Stimulated activated CD4-positive, alpha-beta T cell treated with anti-CD3 and anti-CD28 coated beads, TNF-alpha, amount 100 ng/mL, for 24 hours (primary cell): Measurements from ENCODE around the gene ATF5.
"Not testable (repeated sequence)": the region's sequence is repeated elsewhere in the genome, so short reads cannot be mapped to it uniquely, and the experiment has no call there.

Experiments
- DNase-seq, 3 experiments: peaks; one replicate each; pipeline ENCODE4 v3.0.0-alpha.2; 2020; ENCODE audit warnings: low read depth in 3 of 3

Gene ATF5

DNA sequence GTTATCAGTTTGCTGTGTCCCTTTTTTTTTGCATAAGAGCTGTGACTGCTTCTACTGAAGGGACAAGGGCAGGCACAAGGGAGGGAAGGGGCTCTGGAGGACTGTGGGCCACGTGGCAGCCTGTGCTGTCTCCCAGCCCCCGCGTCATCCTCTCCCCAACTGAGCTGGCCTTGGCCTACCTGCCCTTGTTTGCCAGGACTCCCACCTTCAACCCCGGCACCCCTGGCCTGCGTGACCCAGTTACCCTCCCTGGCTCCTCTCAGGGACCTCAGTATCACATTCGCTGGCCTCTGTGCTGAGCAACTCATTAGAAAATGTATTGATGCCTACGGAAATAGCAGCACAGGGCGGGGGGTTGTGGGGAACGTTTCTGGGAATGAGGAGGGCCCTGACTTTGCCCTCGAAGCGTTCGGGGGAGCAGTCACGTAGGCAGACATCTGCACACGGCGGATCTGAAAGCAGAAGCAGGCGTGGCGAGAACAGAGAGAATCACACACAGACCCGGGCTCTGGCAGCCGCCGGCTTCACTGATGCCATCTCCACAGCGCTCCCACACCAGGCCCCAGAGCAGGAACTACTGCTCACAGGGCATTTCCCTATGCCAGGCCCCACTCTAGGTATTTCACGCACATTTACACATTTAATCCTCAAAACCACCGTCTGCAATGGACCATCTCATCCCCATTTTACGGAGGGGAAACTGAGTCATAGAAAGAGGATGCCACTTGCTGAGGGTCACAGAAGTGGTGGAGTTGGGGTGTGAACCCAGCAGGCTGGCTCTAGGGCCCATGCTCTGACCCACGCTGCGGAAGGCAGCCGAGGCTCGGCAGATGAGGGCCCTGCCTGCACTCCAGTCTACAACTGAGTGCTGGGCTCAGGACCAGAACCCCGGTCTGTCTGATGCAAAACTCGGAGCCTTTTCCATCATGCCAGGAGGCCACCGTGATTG, 5.7 kb upstream of the ATF5 start:
- DNase-seq = no peak

DNA sequence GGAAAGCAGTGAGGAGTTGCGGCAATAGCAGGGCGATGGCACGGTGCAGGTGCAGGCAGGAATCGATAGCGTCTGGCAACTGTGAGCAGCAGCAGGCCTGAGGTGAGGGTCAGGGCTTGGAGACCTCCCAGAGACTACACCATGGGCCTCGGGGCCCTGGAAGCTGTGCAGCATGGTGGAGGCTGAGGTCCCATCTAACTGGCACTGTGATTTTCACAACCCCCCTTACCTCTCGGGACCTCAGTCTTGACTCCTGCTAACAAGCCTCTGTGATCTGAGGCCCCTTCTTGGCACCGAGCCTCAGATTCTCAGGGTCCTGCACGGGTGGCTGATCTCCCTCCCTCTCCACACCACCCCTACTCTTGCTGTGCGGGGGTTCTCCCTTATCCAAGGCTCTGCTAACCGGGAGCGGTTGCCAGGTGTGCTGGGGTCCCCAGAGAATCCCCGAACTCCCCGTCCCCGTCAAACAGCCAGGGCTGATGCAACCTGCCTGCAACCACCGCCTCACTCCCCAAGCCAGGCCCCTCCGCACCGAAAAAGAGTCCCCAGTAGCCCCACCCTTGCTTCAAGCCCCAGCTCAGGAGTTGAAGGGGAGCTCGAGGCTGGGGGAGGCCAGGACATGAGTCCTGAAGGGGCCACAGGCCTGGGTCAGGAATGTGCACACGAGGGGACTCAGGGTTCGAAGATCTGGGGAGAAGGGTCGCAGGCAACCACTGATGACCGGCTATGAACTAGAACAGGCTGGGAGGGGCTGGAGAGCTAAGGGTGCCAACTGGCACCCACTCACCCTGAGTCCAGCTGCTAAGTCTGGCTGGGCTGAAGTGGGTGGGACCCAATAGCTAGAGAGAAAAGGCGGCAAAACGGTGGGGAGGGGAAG, 4.8 kb upstream of the ATF5 start:
- DNase-seq = no peak

DNA sequence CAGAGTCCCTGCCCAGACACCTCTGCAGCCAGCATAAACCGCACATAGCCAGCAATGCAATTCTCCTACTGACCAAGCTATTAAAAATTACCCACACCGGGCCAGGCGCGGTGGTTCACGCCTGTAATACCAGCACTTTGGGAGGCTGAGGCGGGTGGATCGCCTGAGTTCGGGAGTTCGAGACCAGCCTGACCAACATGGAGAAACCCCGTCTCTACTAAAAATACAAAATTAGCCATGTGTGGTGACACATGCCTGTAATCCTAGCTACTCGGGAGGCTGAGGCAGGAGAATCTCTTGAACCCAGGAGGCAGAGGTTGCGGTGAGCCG, 4.2 kb upstream of the ATF5 start:
- DNase-seq = not testable (repeated sequence)

DNA sequence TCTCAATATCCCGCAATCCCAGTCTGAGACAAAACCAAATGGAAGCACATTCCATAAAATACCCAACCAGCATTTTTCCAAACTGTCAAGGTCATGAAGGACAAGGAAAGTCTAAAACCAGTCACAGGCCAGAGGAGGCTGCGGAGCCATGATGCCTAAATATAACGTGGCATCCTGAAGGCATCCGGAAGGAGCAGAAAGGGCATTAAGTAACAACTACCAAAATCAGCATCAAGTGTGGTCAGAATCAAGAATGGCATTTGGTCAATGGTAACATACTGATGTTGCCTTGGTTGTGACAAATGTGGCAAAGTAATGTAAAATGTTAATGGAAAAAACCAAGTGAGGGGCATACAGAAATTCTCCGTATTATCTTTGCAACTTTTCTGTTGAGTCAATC, 3.5 kb upstream of the ATF5 start:
- no peak for DNase-seq

DNA sequence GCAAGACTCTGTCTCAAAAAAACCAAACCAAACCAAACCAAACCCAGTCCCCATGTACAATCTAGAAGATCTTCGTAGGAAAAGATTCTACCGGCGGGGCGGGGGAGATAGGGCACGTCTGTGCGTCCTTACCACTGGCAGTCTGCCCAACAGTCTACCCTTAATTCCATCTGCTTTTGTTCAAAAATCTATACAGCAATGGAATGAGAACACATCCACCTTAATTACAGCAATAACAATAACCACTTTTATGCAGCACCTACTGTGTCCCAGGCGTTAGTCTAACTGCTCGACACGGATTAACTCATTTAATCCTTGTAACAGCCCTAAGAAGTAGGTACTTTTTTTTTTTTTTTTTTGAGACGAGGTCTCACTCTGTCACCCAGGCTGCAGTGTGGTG, 2.5 kb upstream of the ATF5 start:
- no peak for DNase-seq

DNA sequence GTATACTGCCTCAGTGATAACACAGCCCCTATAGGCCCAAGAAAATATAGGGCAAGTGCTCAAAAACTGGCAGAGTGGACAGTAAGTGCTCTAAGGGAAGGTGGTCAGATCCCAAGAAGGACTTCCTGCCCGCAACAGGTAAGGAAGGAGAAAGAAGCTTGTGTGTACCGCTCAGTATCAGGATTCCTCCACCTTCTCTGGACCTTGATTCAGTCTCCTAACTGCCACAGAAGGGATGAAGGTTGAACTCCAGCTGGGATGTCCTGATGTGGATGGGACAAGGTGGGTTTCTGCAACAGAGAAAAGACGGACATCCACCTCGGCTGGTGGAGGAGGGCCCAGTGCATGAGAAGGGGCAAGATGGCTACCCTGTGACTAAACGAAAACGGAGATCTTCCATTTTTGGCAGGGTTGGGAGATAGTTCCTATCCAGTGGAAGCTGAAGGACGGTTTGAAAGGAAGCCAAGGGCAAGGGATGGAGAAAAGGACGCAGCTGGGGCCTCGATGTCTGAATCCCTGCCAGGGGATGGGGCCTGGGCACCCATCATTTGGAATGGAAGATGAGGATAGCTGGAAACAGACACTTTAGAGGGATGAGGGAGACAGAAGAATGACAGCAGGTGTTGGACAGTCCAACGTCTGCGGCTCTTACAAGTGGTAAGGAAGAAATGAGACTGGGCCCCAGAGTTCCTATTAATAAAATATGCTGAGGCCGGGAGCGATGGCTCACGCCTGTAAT, 1.3 kb upstream of the ATF5 start:
- no peak for DNase-seq

DNA sequence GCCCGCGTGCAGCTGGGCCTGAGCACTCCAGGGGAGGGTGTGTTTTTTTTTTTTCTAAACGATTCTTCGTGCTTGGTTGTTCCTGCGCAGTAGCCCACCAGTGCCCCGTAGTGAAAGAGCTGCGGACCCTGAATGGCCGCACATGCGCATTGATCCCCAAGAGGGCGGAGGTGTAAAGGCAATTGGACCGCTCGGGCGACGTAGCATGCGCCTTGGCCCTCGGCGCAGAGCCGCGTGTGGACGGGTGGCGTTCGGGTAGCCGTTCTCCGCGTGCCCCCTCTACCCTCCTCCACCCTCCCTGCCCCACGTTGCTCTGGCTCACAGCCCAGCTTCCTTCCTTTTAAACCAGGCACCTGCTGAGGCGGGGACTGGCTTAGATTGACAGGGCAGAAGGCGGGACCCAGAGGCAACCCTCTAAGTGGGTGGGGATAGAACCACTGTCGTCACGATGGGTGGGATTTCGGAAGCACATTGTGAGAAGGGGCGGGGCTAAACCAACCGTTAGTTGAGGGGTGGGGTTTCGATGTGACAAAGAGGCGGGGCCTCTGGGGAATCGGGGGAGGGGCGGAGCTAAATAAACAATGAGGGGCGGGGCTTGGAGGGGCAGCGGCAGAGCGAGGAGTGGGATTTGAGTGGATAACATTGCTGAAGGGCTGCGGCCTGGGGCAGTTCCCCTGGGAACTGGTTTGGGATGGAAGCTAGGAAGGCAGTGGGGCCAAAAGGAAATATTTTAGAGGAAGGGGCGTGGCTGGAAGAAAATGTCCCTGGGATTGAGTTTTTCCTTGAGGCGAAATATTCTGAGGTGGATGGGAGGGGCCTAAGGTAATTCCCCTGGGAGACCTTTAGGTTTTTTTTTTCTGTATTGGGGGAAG, 842 bp downstream of the ATF5 start:
- peak; percentile 82 to 90 (median 89) for DNase-seq

DNA sequence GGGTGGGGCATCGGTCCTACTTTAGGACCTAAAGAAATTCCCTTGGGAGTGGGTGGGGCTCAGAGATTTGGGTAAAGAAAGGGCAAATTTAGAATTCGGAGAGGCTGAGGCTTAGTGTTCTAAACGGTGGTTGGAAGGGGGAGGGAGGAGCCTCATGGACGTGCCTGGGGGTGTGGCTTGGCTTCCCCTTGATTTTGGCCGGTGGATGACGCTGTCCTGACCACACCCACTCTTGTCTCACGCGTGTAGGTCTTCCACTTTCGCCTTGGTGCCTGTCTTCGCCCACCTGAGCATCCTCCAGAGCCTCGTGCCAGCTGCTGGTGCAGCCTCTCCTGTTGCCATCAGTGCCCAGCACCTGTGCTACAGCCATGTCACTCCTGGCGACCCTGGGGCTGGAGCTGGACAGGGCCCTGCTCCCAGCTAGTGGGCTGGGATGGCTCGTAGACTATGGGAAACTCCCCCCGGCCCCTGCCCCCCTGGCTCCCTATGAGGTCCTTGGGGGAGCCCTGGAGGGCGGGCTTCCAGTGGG, 1.5 kb downstream of the ATF5 start:
- no peak for DNase-seq

DNA sequence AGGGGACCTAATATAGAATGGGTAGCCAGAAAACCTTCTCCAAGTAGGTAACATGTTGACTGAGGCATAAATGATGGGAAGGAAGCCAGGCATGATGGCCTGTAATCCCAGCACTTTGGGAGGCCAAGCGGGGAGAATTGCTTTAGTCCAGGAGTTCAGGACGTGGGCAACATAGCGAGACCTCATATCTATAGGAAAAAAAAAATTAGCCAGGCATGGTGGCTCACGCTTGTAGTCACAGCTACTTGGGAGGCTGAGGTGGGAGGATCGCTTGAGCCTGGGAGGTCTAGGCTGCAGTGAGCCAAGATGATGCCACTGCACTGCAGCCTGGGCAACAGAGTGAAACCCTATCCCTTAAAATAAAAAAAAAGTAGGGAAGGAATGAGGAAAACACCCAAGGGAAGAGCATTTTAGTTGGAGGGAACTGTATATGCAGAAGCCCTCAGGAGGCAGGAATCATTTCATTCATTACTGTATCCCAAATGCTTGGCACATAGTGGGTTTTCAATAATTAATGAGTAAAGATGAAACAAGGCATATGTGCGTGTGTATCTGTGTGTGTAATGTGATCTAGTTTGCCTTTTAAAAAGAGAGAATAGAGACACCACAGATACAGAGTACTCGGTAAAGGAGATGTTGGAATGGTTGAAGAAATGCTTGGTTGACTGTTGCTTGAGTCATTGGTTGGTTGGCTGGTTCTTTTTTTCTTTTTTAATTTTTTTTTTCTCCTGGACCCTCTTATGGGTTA, 2.5 kb downstream of the ATF5 start:
- no peak for DNase-seq

DNA sequence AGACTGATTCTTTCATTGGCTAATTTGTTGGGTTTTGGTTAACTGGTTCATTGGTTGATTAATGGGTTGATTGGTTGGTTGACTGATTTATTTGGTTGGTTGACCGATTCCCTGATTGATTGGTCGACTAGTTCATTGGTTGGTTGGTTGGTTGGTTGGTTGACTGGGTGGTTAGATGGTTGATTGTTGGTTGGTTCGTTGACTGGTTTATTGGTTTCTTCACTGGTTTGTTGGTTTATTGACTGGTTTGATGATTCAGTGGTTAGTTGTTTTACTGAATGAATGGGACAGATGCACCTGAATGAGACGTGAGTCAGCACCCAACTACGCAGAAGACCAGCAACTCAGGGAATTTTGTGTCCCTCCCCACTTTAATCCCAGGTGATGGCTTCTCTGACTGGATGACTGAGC, 3.0 kb downstream of the ATF5 start:
- DNase-seq = no peak

DNA sequence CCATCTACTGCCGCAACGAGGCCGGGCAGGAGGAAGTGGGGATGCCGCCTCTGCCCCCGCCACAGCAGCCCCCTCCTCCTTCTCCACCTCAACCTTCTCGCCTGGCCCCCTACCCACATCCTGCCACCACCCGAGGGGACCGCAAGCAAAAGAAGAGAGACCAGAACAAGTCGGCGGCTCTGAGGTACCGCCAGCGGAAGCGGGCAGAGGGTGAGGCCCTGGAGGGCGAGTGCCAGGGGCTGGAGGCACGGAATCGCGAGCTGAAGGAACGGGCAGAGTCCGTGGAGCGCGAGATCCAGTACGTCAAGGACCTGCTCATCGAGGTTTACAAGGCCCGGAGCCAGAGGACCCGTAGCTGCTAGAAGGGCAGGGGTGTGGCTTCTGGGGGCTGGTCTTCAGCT, 3.7 kb downstream of the ATF5 start:
- DNase-seq = peak in 1 of 3 experiments; percentile 35

DNA sequence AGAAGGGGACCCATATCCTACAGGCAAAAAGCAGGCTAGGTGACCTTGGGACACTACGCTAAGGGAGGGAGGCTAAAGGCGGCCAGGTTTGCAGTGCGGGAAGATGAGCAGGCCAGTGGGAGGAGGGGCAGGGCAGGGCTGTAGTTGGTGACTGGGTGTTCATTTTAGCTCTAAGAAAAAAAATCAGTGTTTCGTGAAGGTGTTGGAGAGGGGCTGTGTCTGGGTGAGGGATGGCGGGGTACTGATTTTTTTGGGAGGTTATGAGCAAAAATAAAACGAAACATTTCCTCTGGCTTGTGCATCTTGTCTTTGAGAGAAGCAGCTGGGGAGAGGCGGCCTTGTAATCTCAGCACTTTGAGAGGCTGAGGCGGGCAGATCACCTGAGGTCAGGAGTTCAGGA, 4.6 kb downstream of the ATF5 start:
- DNase-seq = no peak

DNA sequence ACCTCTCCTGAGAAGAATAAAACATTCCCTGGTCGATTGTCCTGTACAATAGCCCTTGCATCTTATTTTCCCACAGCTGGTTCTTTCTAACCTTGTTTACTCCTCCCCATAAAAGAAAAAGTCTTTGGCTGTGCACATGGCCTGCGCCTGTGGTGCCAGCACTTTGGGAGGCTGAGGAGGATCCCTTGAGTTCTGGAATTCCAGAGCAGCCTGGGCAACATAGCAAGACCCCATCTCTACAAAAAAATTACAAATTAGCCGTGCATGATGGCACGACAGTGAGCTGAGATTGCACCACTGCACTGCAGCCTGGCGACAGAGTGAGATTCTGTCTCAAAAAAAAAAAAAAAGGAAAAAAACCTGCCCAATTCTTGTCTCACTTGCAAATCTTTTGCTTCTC, 7.5 kb downstream of the ATF5 start:
- DNase-seq = no peak

DNA sequence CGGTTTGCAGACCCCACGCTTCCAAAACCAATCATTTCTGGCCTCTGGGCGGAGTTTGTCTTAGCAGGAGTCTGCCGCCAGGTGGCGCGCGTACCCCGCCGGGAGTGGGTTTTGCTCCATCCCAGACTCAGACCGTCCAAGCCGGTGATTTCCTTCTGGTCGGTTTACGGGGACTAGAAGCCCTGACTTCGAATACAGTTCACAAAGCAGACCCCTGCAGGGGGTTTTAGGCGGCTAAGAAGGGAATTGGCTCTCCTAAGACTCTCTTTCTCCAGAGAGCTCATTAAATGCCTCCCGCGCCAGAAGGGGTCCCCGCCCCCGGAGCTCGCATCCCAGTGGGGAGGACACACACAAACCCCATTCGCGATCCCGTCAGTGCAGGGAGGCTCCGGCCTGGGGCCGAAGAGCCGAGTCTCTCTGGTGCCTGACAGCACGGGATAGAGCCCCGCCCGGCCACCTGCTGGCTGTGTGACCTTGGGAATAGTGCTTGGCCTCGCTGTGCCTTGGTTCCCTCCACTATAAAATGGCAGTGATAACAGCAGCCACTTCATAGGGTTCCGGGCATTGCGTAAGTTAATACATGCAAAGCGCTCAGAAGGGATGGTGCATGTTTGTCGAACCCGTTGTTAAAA, 8.9 kb downstream of the ATF5 start:
- DNase-seq = peak; percentile 60 to 75 (median 68)

DNA sequence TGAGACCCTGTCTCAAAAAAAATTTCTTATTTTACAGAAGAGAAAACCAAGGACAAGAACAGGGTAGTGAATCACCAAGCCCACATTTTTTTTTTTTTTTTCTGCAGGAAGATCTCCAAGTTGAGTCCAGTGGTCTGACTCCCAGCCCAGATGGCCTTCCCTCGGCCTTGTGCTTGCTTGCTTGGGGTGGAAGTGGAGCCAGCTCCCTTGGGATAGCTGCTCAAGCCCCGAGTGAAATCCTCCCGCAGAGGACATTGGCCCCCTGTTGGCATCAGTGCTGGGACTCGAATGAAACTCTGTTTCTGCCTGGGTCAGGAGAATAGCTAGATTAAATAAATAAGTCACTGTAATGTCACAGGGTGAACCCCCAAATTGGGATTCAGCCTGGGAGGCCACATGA, 9.7 kb downstream of the ATF5 start:
- no peak for DNase-seq

DNA sequence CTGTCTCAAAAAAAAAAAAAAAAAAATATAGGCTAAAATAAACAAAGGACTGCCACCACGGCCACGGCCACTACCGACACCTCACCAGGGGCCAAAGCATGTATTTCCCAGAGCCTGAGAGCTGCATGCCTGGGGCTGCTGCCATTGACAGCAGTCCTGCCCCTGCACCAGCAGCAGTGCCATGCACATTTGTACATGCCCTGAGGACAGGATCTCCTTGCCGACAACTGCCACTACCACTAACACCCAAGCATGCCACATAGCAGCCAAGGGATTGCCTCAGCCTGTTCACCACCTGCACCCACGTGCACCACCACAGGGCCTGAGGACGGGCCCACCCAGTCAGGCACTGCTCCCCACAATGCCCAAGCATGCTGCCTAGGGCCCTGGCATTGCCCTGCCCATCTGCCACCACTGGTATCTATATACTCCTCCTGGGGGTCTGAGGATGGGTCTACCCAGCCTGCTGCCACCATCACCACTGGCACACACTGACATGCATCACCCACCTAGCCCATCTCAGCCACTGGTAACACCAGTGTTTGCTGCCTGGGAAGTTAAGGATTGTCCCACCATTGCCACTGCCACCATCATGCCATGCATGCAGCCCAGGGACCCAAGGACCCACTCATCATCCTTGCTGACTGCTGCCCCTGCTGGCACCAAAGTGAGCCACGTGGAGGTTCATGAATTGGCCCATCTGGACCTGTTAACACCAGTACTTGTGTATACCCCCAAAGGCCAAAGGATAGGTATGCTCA, 10.9 kb downstream of the ATF5 start:
- DNase-seq = no peak

DNA sequence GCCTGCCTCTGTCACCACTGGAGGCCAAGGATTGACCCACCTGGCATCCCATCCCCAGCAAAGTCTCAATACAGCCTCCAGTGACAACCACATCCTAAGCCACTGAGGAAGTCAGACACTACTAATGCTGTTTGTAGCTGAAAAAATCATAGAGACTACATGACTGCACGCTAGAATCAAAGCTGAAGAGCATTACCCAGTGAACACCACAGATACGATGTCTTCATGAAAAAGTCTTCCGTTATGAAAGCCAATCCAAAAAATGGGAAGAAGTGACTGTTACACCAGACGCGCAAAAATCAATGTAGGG, 11.4 kb downstream of the ATF5 start:
- no peak for DNase-seq

DNA sequence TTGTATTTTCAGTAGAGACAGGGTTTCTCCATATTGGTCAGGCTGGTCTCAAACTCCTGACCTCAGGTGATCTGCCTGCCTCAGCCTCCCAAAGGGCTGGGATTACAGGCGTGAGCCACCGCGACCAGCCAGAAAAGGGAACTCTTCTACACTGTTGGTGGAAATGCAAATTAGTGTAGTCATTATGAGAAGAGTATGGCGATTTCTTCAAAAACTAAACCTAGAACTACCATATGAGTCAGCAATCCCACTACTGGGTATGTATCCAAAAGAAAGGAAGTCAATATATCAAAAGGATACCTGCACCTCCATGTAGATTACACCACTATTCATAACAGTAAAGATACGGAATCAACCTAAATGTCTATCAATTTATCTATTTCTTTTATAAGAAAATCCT, 15.6 kb downstream of the ATF5 start:
- not testable (repeated sequence) for DNase-seq

DNA sequence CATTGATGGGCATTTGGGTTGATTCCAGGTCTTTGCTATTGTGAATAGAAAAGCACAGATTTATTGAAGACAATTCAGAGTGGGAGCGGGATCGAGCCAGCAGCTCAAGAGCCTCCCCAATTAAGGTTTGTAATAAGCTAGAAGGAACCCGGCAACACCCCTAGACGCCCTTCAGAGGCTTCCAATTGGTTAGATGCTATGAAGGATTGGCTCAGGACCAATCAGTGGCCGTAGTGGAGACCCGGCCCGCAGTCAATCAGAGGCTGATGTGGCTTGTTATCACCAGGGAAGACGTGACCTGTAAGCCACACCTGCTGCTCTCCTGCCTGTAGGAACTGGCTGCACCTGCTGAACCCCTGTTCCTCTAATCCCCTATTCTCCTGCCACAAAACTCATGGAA, 17.4 kb downstream of the ATF5 start:
- DNase-seq = no peak
